K562 (cell line): ENCODE measurements around the gene KIF18B. TPM values are rescaled to one million over a fixed set of nuclear protein-coding genes. Genes with fewer than 3 reads are reported as not detected.

Source experiments
- ATAC-seq: fragments of 200-7000 bp; cut with Tn5 transposase; 3 replicates; pipeline ENCODE4 v1.9.1; 2020; ENCODE audit warnings: moderate library complexity
- BruUV-seq: library from RNA; stranded (reverse); fragments of 400-500 nt; replicated peaks from 2 replicates; lab custom pipeline; 2021; lab: Mats Ljungman, UMichigan
- CTCF ChIA-PET: fragments of 300-600 bp; formaldehyde crosslinking; extraction: SDS; loops from one replicate; lab custom pipeline; 2021; ENCODE audit warnings: low intra/inter-chr PET ratio; lab: Yijun Ruan, JAX
- POLR2A ChIA-PET: fragments of 300-600, 350-650 bp; sonication (Branson Sonifier 250); formaldehyde crosslinking; extraction: SDS; loops from one replicate; lab custom pipeline; 2021; ENCODE audit warnings: antibody characterized with exemption, inconsistent platforms; lab: Yijun Ruan, JAX
- DNase-seq, 4 experiments: peaks; one replicate each; pipeline versions ENCODE4 v3.0.0 to v3.0.0-alpha.2; 2011 to 2018; ENCODE audit warnings: low spot score in 3 of 4, mixed read lengths in 3 of 4; ENCODE audit errors: extremely low read depth in 1 of 4
- FAIRE-seq: peaks from 2 replicates; lab custom pipeline; 2011; peaks lifted over from hg19 to GRCh38; lab: Jason Lieb, UNC
- H2AFZ ChIP-seq: 2 replicates; pipeline ENCODE4 v1.6.0; 2011; ENCODE audit warnings: low read depth, low read length, control low read depth, inconsistent platforms
- H3K27ac ChIP-seq: fragments of 200-600 bp; 3 replicates; pipeline ENCODE4 v1.8.0; 2011; ENCODE audit warnings: low read depth, mild to moderate bottlenecking, control low read depth, inconsistent platforms, low read length, moderate library complexity, mixed read lengths; ENCODE audit errors: extremely low read depth
- H3K27me3 ChIP-seq, 2 experiments: fragments of 300-600 bp in 1 of 2; 2 replicates in 1 of 2; 3 replicates in 1 of 2; pipeline versions ENCODE4 v1.6.0 to v1.8.0; 2011; ENCODE audit warnings: inconsistent platforms in 2 of 2, low read length in 2 of 2, mild to moderate bottlenecking in 1 of 2, mixed read lengths in 1 of 2, moderate library complexity in 1 of 2; ENCODE audit not compliant: control insufficient read depth in 2 of 2, insufficient read depth in 2 of 2
- H3K36me3 ChIP-seq: fragments of 300-600 bp; 3 replicates; pipeline ENCODE4 v1.8.0; 2011; ENCODE audit warnings: mild to moderate bottlenecking, low read length, inconsistent platforms; ENCODE audit not compliant: control insufficient read depth, insufficient read depth
- H3K4me1 ChIP-seq, 2 experiments: fragments of 200-600 bp in 1 of 2; replicated peaks in 1 of 2; 2 replicates in 1 of 2; 3 replicates in 1 of 2; pipeline versions ENCODE4 v1.5.1 to v1.8.0; 2011; ENCODE audit warnings: inconsistent platforms in 2 of 2, low read length in 2 of 2, mild to moderate bottlenecking in 1 of 2, mixed read lengths in 1 of 2, moderate library complexity in 1 of 2; ENCODE audit not compliant: control insufficient read depth in 2 of 2, insufficient read depth in 2 of 2
- H3K4me2 ChIP-seq: 2 replicates; pipeline ENCODE4 v1.6.1; 2011; ENCODE audit warnings: low read length, control low read depth, inconsistent platforms, mixed read lengths; ENCODE audit not compliant: insufficient read depth
- H3K4me3 ChIP-seq: fragments of 200-600 bp; sonication (generic), shearing (Covaris generic); 2 replicates; pipeline ENCODE4 v1.5.1; 2016; ENCODE audit warnings: control low read depth, inconsistent platforms
- H3K79me2 ChIP-seq: fragments of 200-600 bp; 3 replicates; pipeline ENCODE4 v1.8.0; 2011; ENCODE audit warnings: low read length, inconsistent platforms; ENCODE audit not compliant: control insufficient read depth, insufficient read depth
- H3K9ac ChIP-seq, 2 experiments: 2 replicates each; pipeline versions ENCODE4 v1.6.0 to v1.6.1; 2011; ENCODE audit warnings: low read depth in 2 of 2, low read length in 2 of 2, control low read depth in 1 of 2, inconsistent platforms in 1 of 2, mild to moderate bottlenecking in 1 of 2, mixed read lengths in 1 of 2; ENCODE audit not compliant: insufficient read depth in 1 of 2
- H3K9me1 ChIP-seq: one replicate; pipeline ENCODE4 v1.6.0; 2011; ENCODE audit warnings: inconsistent platforms, mild to moderate bottlenecking, low read length, moderate library complexity; ENCODE audit not compliant: control insufficient read depth, insufficient read depth
- H3K9me3 ChIP-seq: replicated peaks from 2 replicates; pipeline ENCODE4 v1.5.1; 2011; ENCODE audit warnings: low read depth, low read length, inconsistent platforms; ENCODE audit not compliant: control insufficient read depth, insufficient read depth
- H4K20me1 ChIP-seq: replicated peaks from 2 replicates; pipeline ENCODE4 v1.6.1; 2011; ENCODE audit warnings: low read length, inconsistent platforms, mixed read lengths; ENCODE audit not compliant: control insufficient read depth, insufficient read depth
- ILF3 ChIP-seq: fragments of 450-650 bp; IDR thresholded peaks from 2 replicates; pipeline ENCODE4 v1.6.1; 2018; ENCODE audit warnings: antibody characterized with exemption, mild to moderate bottlenecking, moderate library complexity, borderline replicate concordance
- IRF2 ChIP-seq: sonication (generic); formaldehyde crosslinking; IDR thresholded peaks from 2 replicates; pipeline ENCODE4 v1.8.1; 2022; ENCODE audit warnings: mild to moderate bottlenecking, missing genetic modification reagents
- MLX ChIP-seq, 2 experiments: fragments of 450-650 bp in 1 of 2; sonication (generic) in 1 of 2; formaldehyde crosslinking; conservative IDR thresholded peaks; 2 replicates each; pipeline versions ENCODE4 v1.4.0 to v1.8.1; 2020 to 2022; ENCODE audit warnings: mild to moderate bottlenecking in 1 of 2, missing genetic modification reagents in 1 of 2
- NR0B1 ChIP-seq: fragments of 450-650 bp; IDR thresholded peaks from one replicate; pipeline ENCODE4 v1.6.1; 2018; ENCODE audit warnings: mild to moderate bottlenecking, moderate library complexity; ENCODE audit not compliant: partially characterized antibody
- SAP30 ChIP-seq: fragments of 200-600 bp; sonication (generic); IDR thresholded peaks from 2 replicates; pipeline ENCODE4 v1.6.1; 2012; ENCODE audit warnings: borderline replicate concordance, low read depth, mild to moderate bottlenecking, moderate library complexity, low read length, control low read depth, inconsistent platforms; ENCODE audit not compliant: insufficient read depth, poor library complexity, severe bottlenecking
- ZNF512 ChIP-seq: IDR thresholded peaks from 2 replicates; pipeline ENCODE4 v1.6.1; 2016; ENCODE audit warnings: missing genetic modification characterization, missing compliant biosample characterization
- ZNF707 ChIP-seq: fragments of 250-450 bp; sonication (Bioruptor Pico); conservative IDR thresholded peaks from 2 replicates; pipeline ENCODE4 v1.8.0; 2022; ENCODE audit warnings: inconsistent platforms, mild to moderate bottlenecking, moderate library complexity
- ZNF79 ChIP-seq: fragments of 250-450 bp; sonication (Bioruptor Pico); IDR thresholded peaks from 2 replicates; pipeline ENCODE4 v1.4.0; 2020; ENCODE audit warnings: low read depth, mild to moderate bottlenecking, moderate library complexity
- WGBS: fragments of 100-300 bp; shearing (Covaris generic); methylation state at CpG from one replicate; pipeline ENCODE4 v1.1.6; 2016; ENCODE audit warnings: low coverage, mixed read lengths; ENCODE audit not compliant: insufficient coverage; ENCODE audit errors: missing lambda C conversion rate; 5-methylcytosine and 5-hydroxymethylcytosine counted together
- in situ Hi-C: fragments of 300-500 bp; cut with MboI; formaldehyde crosslinking; loops from 4 replicates; pipeline ENCODE4 v1.15.0; 2018; ENCODE audit warnings: inconsistent platforms, mixed read lengths
- intact Hi-C: fragments of 100-400 bp; cut with micrococcal nuclease; formaldehyde crosslinking; loops from 2 replicates; pipeline ENCODE4 v1.14.2; 2022
- polyA plus RNA-seq, 8 experiments: library from polyadenylated mRNA; depleted of rRNA in 4 of 8; stranded (reverse) in 5 of 8; unstranded in 3 of 8; fragments of >200 nt; fragmentation: Nextera tagmentation in 2 of 8; fragmentation: Illumina TruSeq in 1 of 8; extraction: Ambion mirVana in 2 of 8; extraction: Trizol in 1 of 8; gene quantifications; 2 replicates each; pipeline versions ENCODE4 v1.2.1 to v1.2.3, GENCODE V29; 2011 to 2014; ENCODE audit warnings: inconsistent platforms in 1 of 8, missing spikeins in 1 of 8
- total RNA-seq, 7 experiments: library from RNA; depleted of rRNA in 6 of 7; stranded (reverse); fragments of >200 nt in 6 of 7; fragmentation: Illumina TruSeq in 2 of 7; extraction: Trizol in 2 of 7; gene quantifications; 2 replicates each; pipeline versions ENCODE4 v1.2.1 to v1.2.3, GENCODE V29; 2011 to 2021; ENCODE audit warnings: low replicate concordance in 1 of 7

KIF18B gene
- total and polyA plus RNA-seq, 9 of the 15 experiments (the other 6 are each of a cell fraction or from before 2014, with no cell fraction given): 2.0 to 42.8 (median 13.2) TPM

GRCh38 chr17:44918006-44918405 lies 29.6 kb downstream of the KIF18B start:
- H3K4me2 ChIP-seq: no peak overlapping the region
- H3K27ac ChIP-seq: no peak overlapping the region
- H3K4me1 ChIP-seq: peaks cover 7 to 19% of the 10 kb centered on the region in 2 experiments; a peak in 4 of 5 replicates
- in situ Hi-C loops: loop anchor here (5.0 kb wide), 1 partner anchor 99 kb away; no protein-coding TSS in a partner anchor
- FAIRE-seq (no peak), DNase-seq (no peak), ATAC-seq (no peak)
- TF ChIP-seq SAP30 (no peak), ILF3 (no peak), ZNF79 (no peak)
- ChIA-PET POLR2A (interaction anchor here (0.5 to 0.9 kb wide), 2 partner anchors 102 to 157 kb away, joined by 3 read pairs; no protein-coding TSS in a partner anchor), CTCF (interaction anchor here (2.8 kb wide), 1 partner anchor 103 kb away, joined by 34 read pairs; no protein-coding TSS in a partner anchor)
- intact Hi-C loops: no loop called here
- H3K9me3 ChIP-seq: no peaks in the 10 kb centered on the region
- H4K20me1 ChIP-seq: 0 out of 2 replicates have a peak, but pooled peaks cover 6% of the 10 kb centered on the region
- H3K36me3 ChIP-seq: no peaks in the 10 kb centered on the region
- 20% methylated on average over 2 of the region's 2 CpGs for WGBS
- no peak overlapping the region for H2AFZ ChIP-seq
- H3K9me1 ChIP-seq: no peaks in the 10 kb centered on the region
- peaks cover 2 to 19% of the 10 kb centered on the region in 2 experiments; a peak in 2 of 5 replicates for H3K27me3 ChIP-seq
- H3K9ac ChIP-seq: no peak overlapping the region
- H3K4me3 ChIP-seq: no peak overlapping the region
- no peaks in the 10 kb centered on the region for H3K79me2 ChIP-seq
- BruUV-seq: no TSS peak

GRCh38 chr17:44917456-44917855 lies 30.1 kb downstream of the KIF18B start:
- Histone ChIP-seq H3K9me3 (no peaks in the 10 kb centered on the region), H2AFZ (no peak overlapping the region), H3K79me2 (no peaks in the 10 kb centered on the region), H3K36me3 (no peaks in the 10 kb centered on the region), H3K27ac (no peak overlapping the region), H3K4me3 (no peak overlapping the region), H3K4me1 (peaks cover 7 to 19% of the 10 kb centered on the region in 2 experiments; a peak in 4 of 5 replicates), H3K27me3 (peaks cover 2 to 19% of the 10 kb centered on the region in 2 experiments; a peak in 2 of 5 replicates), H3K9ac (no peak overlapping the region), H3K9me1 (no peaks in the 10 kb centered on the region), H4K20me1 (0 out of 2 replicates have a peak, but pooled peaks cover 6% of the 10 kb centered on the region), H3K4me2 (no peak overlapping the region)
- no peak for FAIRE-seq
- in situ Hi-C loops (loop anchor here (5.0 kb wide), 1 partner anchor 100 kb away; no protein-coding TSS in a partner anchor), intact Hi-C loops (no loop called here)
- 55% methylated on average over 6 of the region's 6 CpGs for WGBS
- BruUV-seq: no TSS peak
- ChIA-PET CTCF (no interaction called here), POLR2A (no interaction called here)
- DNase-seq: no peak
- no peak for ATAC-seq
- TF ChIP-seq MLX (CRISPR knock-in tag; conservative IDR thresholded peaks at IDR 0.05) (no peak), ZNF512 (tag) (no peak), IRF2 (no peak), ZNF707 (CRISPR knock-in tag) (no peak), NR0B1 (no peak)
